HepG2 (cell line): Measurements from ENCODE around the gene CST3. TPM values are rescaled to one million over a fixed set of nuclear protein-coding genes. Genes with fewer than 3 reads are reported as not detected.
A peak's percentile ranks its signal among the peaks of the same experiment; 100 is the strongest.

Experiments used
- ATRX ChIP-seq: sonication (generic); formaldehyde crosslinking; IDR thresholded peaks from 2 replicates; pipeline ENCODE4 v1.4.0; 2020; ENCODE audit warnings: missing genetic modification reagents, borderline replicate concordance
- E2F1 ChIP-seq: sonication (generic); formaldehyde crosslinking; IDR thresholded peaks from 2 replicates; pipeline ENCODE4 v1.5.0; 2020; ENCODE audit warnings: missing genetic modification reagents
- GABPB1 ChIP-seq: IDR thresholded peaks from 2 replicates; pipeline ENCODE4 v1.6.1; 2016; ENCODE audit warnings: mild to moderate bottlenecking, missing genetic modification reagents, moderate library complexity, missing compliant biosample characterization
- GRHL1 ChIP-seq: sonication (generic); formaldehyde crosslinking; conservative IDR thresholded peaks from 2 replicates; pipeline ENCODE4 v1.8.0; 2022; ENCODE audit warnings: missing genetic modification reagents
- HDAC1 ChIP-seq: sonication (generic); formaldehyde crosslinking; IDR thresholded peaks from 2 replicates; pipeline ENCODE4 v1.5.1; 2020; ENCODE audit warnings: mild to moderate bottlenecking, missing genetic modification reagents
- POGK ChIP-seq: sonication (generic); formaldehyde crosslinking; conservative IDR thresholded peaks from 2 replicates; pipeline ENCODE4 v1.8.0; 2022; ENCODE audit warnings: mild to moderate bottlenecking, moderate library complexity, missing genetic modification reagents
- PRMT3 ChIP-seq: sonication (generic); formaldehyde crosslinking; IDR thresholded peaks from 2 replicates; pipeline ENCODE4 v1.8.1; 2022; ENCODE audit warnings: low read depth, mild to moderate bottlenecking, moderate library complexity, missing genetic modification reagents, borderline replicate concordance
- RORA ChIP-seq: sonication (generic); formaldehyde crosslinking; IDR thresholded peaks from 2 replicates; pipeline ENCODE4 v1.5.0; 2020; ENCODE audit warnings: mild to moderate bottlenecking, missing genetic modification reagents, moderate library complexity
- SRSF4 ChIP-seq: fragments of 200-400 bp; formaldehyde crosslinking; IDR thresholded peaks from one replicate; pipeline ENCODE4 v1.6.1; 2018; ENCODE audit warnings: mild to moderate bottlenecking, low read depth, low read length, moderate library complexity; ENCODE audit not compliant: poor library complexity, severe bottlenecking
- TAF1 ChIP-seq: sonication (generic); formaldehyde crosslinking; IDR thresholded peaks from 2 replicates; pipeline ENCODE4 v1.4.0; 2020; ENCODE audit warnings: missing genetic modification reagents
- TSC22D2 ChIP-seq: sonication (generic); formaldehyde crosslinking; IDR thresholded peaks from 2 replicates; pipeline ENCODE4 v1.5.1; 2020; ENCODE audit warnings: missing genetic modification reagents, mild to moderate bottlenecking, borderline replicate concordance
- ZNF160 ChIP-seq: sonication (generic); formaldehyde crosslinking; IDR thresholded peaks from 2 replicates; pipeline ENCODE4 v1.8.0; 2022; ENCODE audit warnings: mild to moderate bottlenecking, inconsistent platforms, missing genetic modification reagents
- ZNF562 ChIP-seq: sonication (generic); formaldehyde crosslinking; IDR thresholded peaks from 2 replicates; pipeline ENCODE4 v1.8.0; 2022; ENCODE audit warnings: missing genetic modification reagents, borderline replicate concordance
- ZNF83 ChIP-seq: sonication (generic); formaldehyde crosslinking; IDR thresholded peaks from 2 replicates; pipeline ENCODE4 v1.4.0; 2020; ENCODE audit warnings: missing genetic modification reagents, mild to moderate bottlenecking, borderline replicate concordance
- ZSCAN31 ChIP-seq: sonication (generic); formaldehyde crosslinking; IDR thresholded peaks from 2 replicates; pipeline ENCODE4 v1.5.0; 2020; ENCODE audit warnings: low read depth, mild to moderate bottlenecking, missing genetic modification reagents
- polyA plus RNA-seq, 8 experiments: library from polyadenylated mRNA; depleted of rRNA in 3 of 8; stranded (reverse) in 7 of 8; unstranded in 1 of 8; fragments of >200 nt; fragmentation: Illumina TruSeq in 4 of 8; extraction: Trizol in 4 of 8; gene quantifications; 2 replicates each; pipeline versions ENCODE4 v1.2.1 to v1.2.3, GENCODE V29; 2011 to 2016; ENCODE audit warnings: low read depth in 4 of 8, missing spikeins in 1 of 8, mixed read lengths in 1 of 8; ENCODE audit not compliant: insufficient read depth in 1 of 8
- total RNA-seq, 5 experiments: library from RNA; depleted of rRNA; stranded (reverse); fragments of >200 nt; fragmentation: Illumina TruSeq; extraction: Trizol; gene quantifications; 2 replicates each; pipeline ENCODE4 v1.2.3, GENCODE V29; 2016; ENCODE audit warnings: low read depth in 1 of 5

Gene CST3
- total and polyA plus RNA-seq, 2 of the 13 experiments (the other 11 are each of a cell fraction or from before 2014, with no cell fraction given): 690 to 1,005 TPM

GRCh38 chr20:23586735-23587525, 50.8 kb downstream of the CST3 start (continued):
- TF ChIP-seq HDAC1 (CRISPR knock-in tag) (peak; percentile 81), GRHL1 (CRISPR knock-in tag) (no peak), ZNF160 (CRISPR knock-in tag) (no peak), TAF1 (CRISPR knock-in tag) (no peak), TSC22D2 (CRISPR knock-in tag) (no peak), PRMT3 (CRISPR knock-in tag) (no peak), SRSF4 (no peak), ATRX (CRISPR knock-in tag) (no peak), ZNF562 (no peak), E2F1 (CRISPR knock-in tag) (no peak), POGK (CRISPR knock-in tag) (peak; percentile 42; the same call in 1 of the 2 replicates), RORA (CRISPR knock-in tag) (no peak), GABPB1 (CRISPR knock-in tag) (no peak; the same call in 1 of the 2 replicates), ZNF83 (no peak), ZSCAN31 (peak; percentile 40; the same call in 1 of the 2 replicates)
